Activated CD4-positive, alpha-beta memory T cell treated with anti-CD3 and anti-CD28 coated beads, Interleukin-2, amount 10 ng/mL, durations not matched to agents 7 days and 5 days (primary cell): ENCODE measurements around the gene CEP89. TPM values are rescaled to one million over a fixed set of nuclear protein-coding genes. Genes with fewer than 3 reads are reported as not detected.

ENCODE experiments used
- CTCF ChIA-PET: fragments of 350-600 bp; sonication (Branson Sonifier 250); formaldehyde crosslinking; loops from one replicate; lab custom pipeline; 2021; ENCODE audit warnings: antibody characterized with exemption, inconsistent platforms; lab: Charles Lee
- POLR2A ChIA-PET: fragments of 350-600 bp; sonication (Branson Sonifier 250); formaldehyde crosslinking; loops from one replicate; lab custom pipeline; 2021; ENCODE audit warnings: antibody characterized with exemption; lab: Charles Lee
- DNase-seq: peaks from one replicate; pipeline ENCODE4 v3.0.0-alpha.2; 2020
- H3K27ac Mint-ChIP-seq: one replicate; pipeline ENCODE4 v1.8.0; 2021; ENCODE audit warnings: mild to moderate bottlenecking, mixed read lengths
- H3K27me3 Mint-ChIP-seq: one replicate; pipeline ENCODE4 v1.8.0; 2021; ENCODE audit warnings: mixed read lengths
- H3K36me3 Mint-ChIP-seq: one replicate; pipeline ENCODE4 v1.8.0; 2021; ENCODE audit warnings: low read depth, mixed read lengths
- H3K4me1 Mint-ChIP-seq: one replicate; pipeline ENCODE4 v1.8.0; 2021; ENCODE audit warnings: mixed read lengths
- H3K4me3 Mint-ChIP-seq: one replicate; pipeline ENCODE4 v1.8.0; 2021; ENCODE audit warnings: mild to moderate bottlenecking, mixed read lengths
- H3K9me3 Mint-ChIP-seq: one replicate; pipeline ENCODE4 v1.8.0; 2021; ENCODE audit warnings: mixed read lengths
- total RNA-seq, 2 experiments: library from RNA; stranded (reverse); gene quantifications; one replicate each; pipeline ENCODE4 v1.2.3, GENCODE V29; 2021

Gene CEP89
- total RNA-seq, 2 experiments from 2014 or later = 18.1 to 19.8 TPM

- Mint-ChIP-seq H3K27ac (no peak overlapping the region), H3K36me3 (peaks cover 9% of the 10 kb centered on the region), H3K4me1 (no peaks in the 10 kb centered on the region), H3K27me3 (no peaks in the 10 kb centered on the region), H3K9me3 (no peaks in the 10 kb centered on the region), H3K4me3 (no peak overlapping the region)
- no peak for DNase-seq
- ChIA-PET CTCF (no interaction called here), POLR2A (no interaction called here)
These were observed 36.1 kb downstream of the CEP89 start for GRCh38 chr19:32935629-32936028.

DNA sequence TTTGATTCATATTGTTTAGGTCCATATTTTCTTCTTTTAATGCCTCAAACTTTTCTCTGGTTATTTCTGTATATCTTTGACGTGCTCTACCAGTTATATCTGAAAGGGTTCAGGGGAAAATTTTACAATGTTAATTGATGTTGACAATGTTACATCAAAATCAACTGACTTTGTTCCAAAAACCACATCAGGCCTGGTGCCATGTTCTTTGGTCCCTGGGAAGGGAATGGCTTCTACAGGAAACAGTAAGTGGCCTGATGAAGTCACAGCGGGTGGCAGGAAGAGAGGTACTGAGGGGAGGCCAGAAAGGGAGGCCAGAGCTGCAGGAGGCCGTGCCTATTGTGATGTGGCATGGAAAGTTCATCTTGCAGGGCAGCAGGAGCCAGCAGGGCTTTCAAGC, 38.2 kb downstream of the CEP89 start:
- H3K4me3 Mint-ChIP-seq = no peak overlapping the region
- H3K9me3 Mint-ChIP-seq = no peaks in the 10 kb centered on the region
- peaks cover 24% of the 10 kb centered on the region for H3K36me3 Mint-ChIP-seq
- H3K27me3 Mint-ChIP-seq = no peaks in the 10 kb centered on the region
- no peak overlapping the region for H3K27ac Mint-ChIP-seq
- H3K4me1 Mint-ChIP-seq = no peaks in the 10 kb centered on the region
- ChIA-PET POLR2A (no interaction called here), CTCF (no interaction called here)
- DNase-seq = no peak

- no peak for DNase-seq
- Mint-ChIP-seq H3K27me3 (no peaks in the 10 kb centered on the region), H3K36me3 (peaks cover 23% of the 10 kb centered on the region), H3K4me3 (no peak overlapping the region), H3K4me1 (no peaks in the 10 kb centered on the region), H3K9me3 (peaks cover 3% of the 10 kb centered on the region), H3K27ac (no peak overlapping the region)
- ChIA-PET POLR2A (interaction anchor here (1.3 kb wide), 1 partner anchor 13 kb away, joined by 3 read pairs; no protein-coding TSS in a partner anchor), CTCF (interaction anchor here (1.0 kb wide), 1 partner anchor 11 kb away, joined by 3 read pairs; no protein-coding TSS in a partner anchor)
These were observed 41.2 kb downstream of the CEP89 start for GRCh38 chr19:32930567-32930966.

DNA sequence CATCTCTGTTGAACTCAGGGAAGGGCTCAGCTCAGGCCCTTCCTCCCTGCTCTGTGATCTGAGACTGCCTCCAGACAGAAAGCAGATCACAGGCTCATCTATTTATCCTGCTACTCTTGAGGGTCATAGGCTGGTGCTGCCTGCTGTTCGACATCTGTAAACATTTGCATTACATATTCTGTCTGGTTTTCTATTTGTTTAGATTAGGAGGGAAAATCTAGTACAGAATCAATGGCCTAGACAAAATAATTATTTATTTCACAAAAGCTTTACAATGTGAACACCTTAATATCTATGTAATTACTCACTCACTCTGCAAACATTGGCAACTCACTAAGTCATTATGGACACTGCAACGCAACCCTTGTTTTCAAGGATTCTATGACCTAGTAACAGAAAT, 43.0 kb downstream of the CEP89 start:
- ChIA-PET POLR2A (no interaction called here), CTCF (interaction anchor here (1.3 kb wide), 1 partner anchor 204 kb away, joined by 3 read pairs; no protein-coding TSS in a partner anchor)
- peaks cover 3% of the 10 kb centered on the region for H3K9me3 Mint-ChIP-seq
- no peak overlapping the region for H3K4me3 Mint-ChIP-seq
- no peaks in the 10 kb centered on the region for H3K27me3 Mint-ChIP-seq
- H3K4me1 Mint-ChIP-seq = no peaks in the 10 kb centered on the region
- no peak for DNase-seq
- peaks cover 23% of the 10 kb centered on the region for H3K36me3 Mint-ChIP-seq
- H3K27ac Mint-ChIP-seq = no peak overlapping the region

- H3K27ac Mint-ChIP-seq = no peak overlapping the region
- no peaks in the 10 kb centered on the region for H3K4me1 Mint-ChIP-seq
- ChIA-PET CTCF (interaction anchor here (1.0 kb wide), 1 partner anchor 11 kb away, joined by 3 read pairs; no protein-coding TSS in a partner anchor), POLR2A (no interaction called here)
- peaks cover 17% of the 10 kb centered on the region for H3K36me3 Mint-ChIP-seq
- no peaks in the 10 kb centered on the region for H3K27me3 Mint-ChIP-seq
- DNase-seq = no peak
- peaks cover 3% of the 10 kb centered on the region for H3K9me3 Mint-ChIP-seq
- no peak overlapping the region for H3K4me3 Mint-ChIP-seq
These were observed 47.6 kb downstream of the CEP89 start for GRCh38 chr19:32924200-32924599.

GRCh38 chr19:32921624-32922023, 50.1 kb downstream of the CEP89 start:
- POLR2A ChIA-PET = no interaction called here

DNA sequence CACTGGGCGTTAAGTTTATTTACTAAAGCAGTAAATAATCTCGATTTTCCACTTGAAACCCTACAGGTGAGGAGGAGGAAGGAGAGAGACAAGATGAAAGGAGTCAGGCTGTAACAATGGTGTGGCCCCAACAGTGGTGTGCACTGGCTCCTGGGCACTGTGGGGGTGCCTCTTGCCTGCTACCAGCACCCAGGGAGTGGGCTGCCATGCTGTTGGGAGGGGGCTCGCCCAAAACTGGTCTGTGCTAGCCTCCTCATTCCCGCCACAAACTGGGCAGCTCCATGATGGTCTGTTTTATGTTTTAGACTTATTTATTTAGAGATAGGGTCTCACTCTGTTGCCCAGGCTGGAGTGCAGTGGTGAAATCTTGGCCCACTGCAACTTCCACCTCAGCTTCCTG, 52.4 kb downstream of the CEP89 start:
- Mint-ChIP-seq H3K4me3 (no peak overlapping the region), H3K36me3 (peaks cover 6% of the 10 kb centered on the region), H3K9me3 (no peaks in the 10 kb centered on the region), H3K27me3 (no peaks in the 10 kb centered on the region), H3K4me1 (no peaks in the 10 kb centered on the region), H3K27ac (no peak overlapping the region)
- CTCF ChIA-PET = no interaction called here
- POLR2A ChIA-PET = no interaction called here
- DNase-seq = no peak

More at GRCh38 chr19:32921624-32922023, 50.1 kb downstream of the CEP89 start:
- Mint-ChIP-seq H3K4me3 (no peak overlapping the region), H3K27ac (no peak overlapping the region), H3K9me3 (no peaks in the 10 kb centered on the region), H3K27me3 (no peaks in the 10 kb centered on the region), H3K36me3 (peaks cover 6% of the 10 kb centered on the region), H3K4me1 (no peaks in the 10 kb centered on the region)
- DNase-seq = no peak
- CTCF ChIA-PET = no interaction called here

GRCh38 chr19:32917616-32917996, 54.2 kb downstream of the CEP89 start:
- H3K27ac Mint-ChIP-seq = no peak overlapping the region
- DNase-seq = no peak
- no peaks in the 10 kb centered on the region for H3K4me1 Mint-ChIP-seq
- ChIA-PET POLR2A (no interaction called here), CTCF (no interaction called here)
- no peaks in the 10 kb centered on the region for H3K27me3 Mint-ChIP-seq
- peaks cover 3% of the 10 kb centered on the region for H3K36me3 Mint-ChIP-seq
- H3K9me3 Mint-ChIP-seq = no peaks in the 10 kb centered on the region
- H3K4me3 Mint-ChIP-seq = no peak overlapping the region

DNA sequence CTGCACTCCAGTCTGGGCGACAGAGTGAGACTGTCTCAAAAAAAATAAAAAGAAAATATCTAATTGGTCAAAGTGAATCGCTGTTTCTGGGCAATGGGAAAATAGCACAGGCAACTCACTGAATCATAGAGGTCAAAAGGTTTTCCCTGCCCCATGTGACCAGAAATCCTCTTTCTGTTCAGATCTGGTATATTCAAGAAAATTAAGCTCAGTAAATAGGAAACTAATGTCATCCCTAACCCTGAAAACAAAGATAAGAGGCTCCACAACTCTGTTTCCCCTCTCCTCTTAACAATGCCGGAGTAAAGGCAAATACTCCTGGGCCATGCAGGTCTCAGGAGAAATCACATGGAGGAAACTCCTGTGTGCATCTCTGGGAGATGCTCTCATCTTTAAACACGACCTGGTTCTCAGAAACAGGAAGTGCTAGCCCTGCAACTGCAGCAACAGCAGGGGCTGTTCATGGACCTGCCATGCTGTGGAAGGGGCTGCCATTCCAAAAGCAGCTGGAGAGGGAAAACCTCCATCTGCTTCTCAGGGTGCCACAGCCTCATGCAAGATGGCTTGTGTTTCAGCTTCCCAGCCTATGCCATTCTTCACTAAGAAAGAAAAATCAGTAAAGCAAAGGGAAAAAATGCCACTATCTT, 54.7 kb downstream of the CEP89 start:
- POLR2A ChIA-PET = no interaction called here
- DNase-seq = no peak
- H3K9me3 Mint-ChIP-seq = no peaks in the 10 kb centered on the region
- no peaks in the 10 kb centered on the region for H3K4me1 Mint-ChIP-seq
- H3K36me3 Mint-ChIP-seq = peaks cover 3% of the 10 kb centered on the region
- CTCF ChIA-PET = no interaction called here
- no peaks in the 10 kb centered on the region for H3K27me3 Mint-ChIP-seq
- no peak overlapping the region for H3K4me3 Mint-ChIP-seq
- H3K27ac Mint-ChIP-seq = no peak overlapping the region

DNA sequence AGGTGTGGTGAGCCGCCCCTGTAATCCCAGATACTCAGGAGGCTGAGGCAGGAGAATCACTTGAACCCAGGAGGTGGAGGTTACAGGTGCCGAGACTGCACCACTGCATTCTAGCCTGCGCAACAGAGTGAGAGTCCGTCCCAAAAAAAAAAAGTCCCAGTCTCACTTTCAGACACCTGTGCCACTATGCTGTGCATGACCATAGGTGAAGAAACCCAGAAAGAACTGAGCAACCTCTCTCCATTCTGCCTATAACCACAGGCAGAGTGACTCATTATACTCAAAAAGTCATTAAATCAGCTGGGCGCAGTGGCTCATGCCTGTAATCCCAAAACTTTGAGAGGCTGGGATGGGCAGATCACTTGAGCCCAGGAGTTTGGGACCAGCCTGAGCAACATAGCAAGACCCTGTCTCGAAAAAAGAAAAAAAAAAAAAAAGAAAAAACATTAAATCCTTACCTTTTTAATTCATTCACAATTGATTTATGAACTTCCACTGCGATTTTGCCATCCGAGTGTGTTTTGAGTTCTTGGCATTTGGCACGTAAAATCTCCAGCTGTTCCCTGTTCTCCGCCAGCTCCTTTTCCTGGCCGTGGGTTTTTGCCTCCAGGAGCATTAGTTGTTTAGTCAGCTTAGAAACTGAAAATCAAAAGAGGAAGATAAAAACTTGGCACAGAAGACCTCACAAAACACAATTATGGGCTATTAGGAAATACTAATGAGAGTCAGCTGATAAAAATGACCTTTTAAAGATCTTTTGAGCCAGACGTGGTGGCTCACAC, 56.7 kb downstream of the CEP89 start:
- Mint-ChIP-seq H3K36me3 (no peaks in the 10 kb centered on the region), H3K4me1 (no peaks in the 10 kb centered on the region)
- CTCF ChIA-PET = interaction anchor here (0.7 kb wide), 1 partner anchor 31 kb away, joined by 3 read pairs; no protein-coding TSS in a partner anchor

DNA sequence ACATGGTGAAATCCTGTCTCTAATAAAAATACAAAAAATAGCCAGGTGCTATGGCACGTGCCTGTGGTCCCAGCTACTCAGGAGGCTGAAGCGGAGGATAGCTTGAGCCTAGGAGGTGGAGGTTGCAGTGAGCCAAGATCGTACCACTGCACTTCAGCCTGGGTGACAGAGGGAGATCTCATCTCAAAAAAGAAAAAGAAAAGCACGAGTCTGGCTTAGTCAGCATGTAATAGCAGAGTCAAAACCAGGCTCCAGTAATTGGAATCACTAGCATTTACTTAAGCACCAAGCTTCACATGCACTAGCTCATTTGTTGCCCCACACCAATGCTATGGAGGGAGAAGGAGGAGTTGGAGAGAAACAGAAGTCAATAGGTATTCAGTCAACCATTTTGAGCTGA, 60.3 kb downstream of the CEP89 start:
- DNase-seq = no peak
- POLR2A ChIA-PET = no interaction called here
- Mint-ChIP-seq H3K27me3 (no peaks in the 10 kb centered on the region), H3K4me1 (no peaks in the 10 kb centered on the region), H3K36me3 (peaks cover 10% of the 10 kb centered on the region), H3K9me3 (no peaks in the 10 kb centered on the region), H3K4me3 (no peak overlapping the region), H3K27ac (no peak overlapping the region)
- CTCF ChIA-PET = no interaction called here

More for the DNA sequence above, 56.7 kb downstream of the CEP89 start:
- Mint-ChIP-seq H3K27ac (no peak overlapping the region), H3K27me3 (no peaks in the 10 kb centered on the region), H3K4me3 (no peak overlapping the region), H3K9me3 (no peaks in the 10 kb centered on the region)
- no peak for DNase-seq
- POLR2A ChIA-PET = no interaction called here

DNA sequence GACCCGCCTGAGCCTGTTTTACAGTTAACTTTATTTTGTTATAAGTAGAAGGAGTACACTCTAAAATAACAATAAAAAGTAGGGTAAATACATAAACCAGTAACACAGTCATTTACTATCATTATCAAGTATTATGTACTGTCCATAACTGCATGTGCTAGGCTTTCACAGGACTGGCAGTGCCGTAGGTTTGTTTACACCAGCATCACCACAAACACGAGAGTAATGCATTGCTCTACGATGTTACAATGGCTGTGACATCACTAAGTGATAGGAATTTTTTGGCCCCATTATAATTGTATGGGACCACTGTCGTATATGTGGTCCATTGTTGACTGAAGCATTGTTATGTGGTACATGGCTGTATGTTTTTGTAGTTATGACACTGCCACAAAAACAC, 60.9 kb downstream of the CEP89 start:
- Mint-ChIP-seq H3K9me3 (no peaks in the 10 kb centered on the region), H3K4me1 (no peaks in the 10 kb centered on the region), H3K4me3 (no peak overlapping the region), H3K36me3 (peaks cover 10% of the 10 kb centered on the region), H3K27ac (no peak overlapping the region), H3K27me3 (no peaks in the 10 kb centered on the region)
- ChIA-PET CTCF (no interaction called here), POLR2A (no interaction called here)
- DNase-seq = no peak

DNA sequence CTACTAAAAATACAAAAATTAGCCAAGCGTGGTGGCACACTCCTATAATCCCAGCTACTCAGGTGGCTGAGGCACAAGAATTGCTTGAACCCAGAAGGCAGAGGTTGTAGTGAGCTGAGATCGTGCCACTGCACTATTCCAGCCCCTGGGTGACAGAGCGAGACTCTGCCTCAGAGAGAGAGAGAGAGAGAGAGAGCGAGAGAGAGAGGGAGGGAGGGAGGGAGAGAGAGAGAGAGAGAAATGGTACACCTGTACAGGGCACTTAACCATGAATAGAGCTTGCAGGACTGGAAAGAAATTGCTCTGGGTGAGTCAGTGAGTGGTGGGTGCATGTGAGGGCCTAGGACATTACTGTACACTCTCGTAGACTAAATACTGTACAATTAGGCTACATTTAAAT, 61.7 kb downstream of the CEP89 start:
- H3K36me3 Mint-ChIP-seq = peaks cover 10% of the 10 kb centered on the region
- ChIA-PET POLR2A (no interaction called here), CTCF (interaction anchor here (0.7 kb wide), 1 partner anchor 178 kb away, joined by 4 read pairs; no protein-coding TSS in a partner anchor)
- no peak for DNase-seq
- no peaks in the 10 kb centered on the region for H3K27me3 Mint-ChIP-seq
- no peak overlapping the region for H3K27ac Mint-ChIP-seq
- no peak overlapping the region for H3K4me3 Mint-ChIP-seq
- no peaks in the 10 kb centered on the region for H3K9me3 Mint-ChIP-seq
- H3K4me1 Mint-ChIP-seq = no peaks in the 10 kb centered on the region
